Hepatocyte (in vitro differentiated cells): Measurements from ENCODE around the gene GATAD2A.

Experiments
- CTCF ChIP-seq: fragments of 200-600 bp; sonication (generic); IDR thresholded peaks from 2 replicates; pipeline ENCODE4 v1.5.1; 2016; ENCODE audit warnings: antibody characterized with exemption, mild to moderate bottlenecking; ENCODE audit not compliant: poor library complexity
- EZH2 ChIP-seq: fragments of 200-600 bp; sonication (generic); IDR thresholded peaks from 2 replicates; pipeline ENCODE4 v1.6.1; 2016; ENCODE audit warnings: antibody characterized with exemption, mild to moderate bottlenecking, borderline replicate concordance

GRCh38 chr19:19432732-19433131, 27.3 kb downstream of the GATAD2A start:
- no peak for TF ChIP-seq CTCF
- TF ChIP-seq EZH2 = no peak
